Urothelium cell line (cell line): ENCODE measurements around the gene HNRNPA1.
A peak's percentile ranks its signal among the peaks of the same experiment; 100 is the strongest.
"Not testable (repeated sequence)": the region's sequence is repeated elsewhere in the genome, so short reads cannot be mapped to it uniquely, and the experiment has no call there.

Source experiments
- DNase-seq: peaks from one replicate; pipeline ENCODE4 v3.0.0; 2011; ENCODE audit warnings: low spot score, mixed read lengths
- FAIRE-seq: peaks from 2 replicates; lab custom pipeline; 2011; peaks lifted over from hg19 to GRCh38; lab: Jason Lieb, UNC

Gene HNRNPA1

GRCh38 chr12:54296393-54297099 is 16.0 kb downstream of the HNRNPA1 start:
- FAIRE-seq, result no peak
- DNase-seq, result no peak

- FAIRE-seq (no peak), DNase-seq (no peak)
Measured at GRCh38 chr12:54298904-54299303, 18.4 kb downstream of the HNRNPA1 start.

GRCh38 chr12:54299515-54300224 is 19.1 kb downstream of the HNRNPA1 start:
- DNase-seq, result no peak
- FAIRE-seq, result no peak

- FAIRE-seq, result no peak
- no peak for DNase-seq
Measured at GRCh38 chr12:54300225-54300731, 19.8 kb downstream of the HNRNPA1 start.

- peak; percentile 71 for DNase-seq
- no peak for FAIRE-seq
Measured at GRCh38 chr12:54300732-54301427, 20.4 kb downstream of the HNRNPA1 start, which contains the start of gene NFE2. TSS of gene NFE2 (minus strand) at chr12:54301015. CDS start at chr12:54295248, 5,767 bp downstream.

GRCh38 chr12:54301428-54302048 is 21.0 kb downstream of the HNRNPA1 start:
- DNase-seq (no peak), FAIRE-seq (no peak)

- DNase-seq, result no peak
- FAIRE-seq, result no peak
Measured at GRCh38 chr12:54303640-54304039, 23.1 kb downstream of the HNRNPA1 start.

- no peak for FAIRE-seq
- DNase-seq, result peak; percentile 83
Measured at GRCh38 chr12:54304187-54304810, 23.8 kb downstream of the HNRNPA1 start.

GRCh38 chr12:54306925-54307741 is 26.6 kb downstream of the HNRNPA1 start:
- DNase-seq, result peak; percentile 45

GRCh38 chr12:54311051-54311450 is 30.5 kb downstream of the HNRNPA1 start:
- FAIRE-seq, result no peak

More at GRCh38 chr12:54306925-54307741, 26.6 kb downstream of the HNRNPA1 start:
- no peak for FAIRE-seq

GRCh38 chr12:54312309-54312708 is 31.8 kb downstream of the HNRNPA1 start:
- DNase-seq, FAIRE-seq: not testable (repeated sequence)

More at GRCh38 chr12:54311051-54311450, 30.5 kb downstream of the HNRNPA1 start:
- no peak for DNase-seq

- FAIRE-seq, result no peak
- no peak for DNase-seq
Measured at GRCh38 chr12:54321363-54321762, 40.8 kb downstream of the HNRNPA1 start.

GRCh38 chr12:54324617-54325441 is 44.3 kb downstream of the HNRNPA1 start, which contains the start of gene COPZ1:
TSS of gene COPZ1 (plus strand) at chr12:54325131. CDS start at chr12:54325164, 33 bp downstream.
- FAIRE-seq, result peak; percentile 23
- peak; percentile 94 for DNase-seq

- not testable (repeated sequence) for FAIRE-seq, DNase-seq
Measured at GRCh38 chr12:54325442-54326109, 45.0 kb downstream of the HNRNPA1 start.

GRCh38 chr12:54328595-54329337 is 48.2 kb downstream of the HNRNPA1 start:
- FAIRE-seq (no peak), DNase-seq (no peak)

GRCh38 chr12:54329759-54330158 is 49.2 kb downstream of the HNRNPA1 start:
- no peak for DNase-seq
- no peak for FAIRE-seq

GRCh38 chr12:54330442-54330841 is 49.9 kb downstream of the HNRNPA1 start:
- no peak for FAIRE-seq

More at GRCh38 chr12:54330442-54330841, 49.9 kb downstream of the HNRNPA1 start:
- no peak for DNase-seq
